ENCODE measurements around the gene FLG.

The FLG gene

GRCh38 chr1:152335399-152335798 is 10.4 kb upstream of the FLG start:
- H3K4me1 ChIP-seq (ENCODE audit: insufficient read depth, low read length), result no peaks in the 10 kb centered on the region
- no peaks in the 10 kb centered on the region for H3K9me3 ChIP-seq (ENCODE audit: insufficient read depth, low read length, severe bottlenecking)

GRCh38 chr1:152328801-152329391 is 3.9 kb upstream of the FLG start:
- H3K9me3 ChIP-seq (ENCODE audit: insufficient read depth, low read length, severe bottlenecking), result no peaks in the 10 kb centered on the region
- no peaks in the 10 kb centered on the region for H4K20me1 ChIP-seq (ENCODE audit: insufficient read depth, low read length)
- no peak overlapping the region for H3K4me3 ChIP-seq (ENCODE audit: low read depth in 1 of 2, low read length in 2 of 2)
- TF ChIP-seq EZH2 (IDR thresholded peaks at IDR 0.05; ENCODE audit: borderline replicate concordance, low read depth, low read length, severe bottlenecking) (no peak), CTCF (IDR thresholded peaks at IDR 0.05; ENCODE audit: borderline replicate concordance, extremely low read depth, low read length, poor library complexity, severe bottlenecking) (no peak)
- no peaks in the 10 kb centered on the region for H3K79me2 ChIP-seq (ENCODE audit: insufficient read depth, low read length)
- H3K27me3 ChIP-seq (ENCODE audit: insufficient read depth, low read length, poor library complexity), result peaks cover 14% of the 10 kb centered on the region
- H3K27ac ChIP-seq (ENCODE audit: low read length), result no peak overlapping the region
- DNase-seq (no peak), ATAC-seq (ENCODE audit: insufficient read depth, low read depth) (no peak)
- no peak overlapping the region for H2AFZ ChIP-seq (ENCODE audit: low read depth, low read length)
- no peaks in the 10 kb centered on the region for H3K4me1 ChIP-seq (ENCODE audit: insufficient read depth, low read length)
- H3K9ac ChIP-seq (ENCODE audit: low read depth, low read length), result no peak overlapping the region
- no peaks in the 10 kb centered on the region for H3K36me3 ChIP-seq (ENCODE audit: insufficient read depth, low read length)
- H3K4me2 ChIP-seq (ENCODE audit: insufficient read depth, low read length), result no peak overlapping the region

More at GRCh38 chr1:152335399-152335798, 10.4 kb upstream of the FLG start:
- Histone ChIP-seq H3K27me3 (ENCODE audit: insufficient read depth, low read length, poor library complexity) (peaks cover 19% of the 10 kb centered on the region), H3K36me3 (ENCODE audit: insufficient read depth, low read length) (no peaks in the 10 kb centered on the region), H3K4me2 (ENCODE audit: insufficient read depth, low read length) (no peak overlapping the region), H3K9ac (ENCODE audit: low read depth, low read length) (no peak overlapping the region), H3K4me3 (ENCODE audit: low read depth in 1 of 2, low read length in 2 of 2) (no peak overlapping the region), H3K79me2 (ENCODE audit: insufficient read depth, low read length) (no peaks in the 10 kb centered on the region), H2AFZ (ENCODE audit: low read depth, low read length) (no peak overlapping the region), H3K27ac (ENCODE audit: low read length) (no peak overlapping the region), H4K20me1 (ENCODE audit: insufficient read depth, low read length) (no peaks in the 10 kb centered on the region)
- no peak for TF ChIP-seq CTCF (IDR thresholded peaks at IDR 0.05; ENCODE audit: borderline replicate concordance, extremely low read depth, low read length, poor library complexity, severe bottlenecking)
- no peak for ATAC-seq (ENCODE audit: insufficient read depth, low read depth)
- no peak for DNase-seq

- DNase-seq (no peak), ATAC-seq (ENCODE audit: insufficient read depth, low read depth) (no peak)
- Histone ChIP-seq H3K79me2 (ENCODE audit: insufficient read depth, low read length) (no peaks in the 10 kb centered on the region), H2AFZ (ENCODE audit: low read depth, low read length) (no peak overlapping the region), H4K20me1 (ENCODE audit: insufficient read depth, low read length) (no peaks in the 10 kb centered on the region), H3K9ac (ENCODE audit: low read depth, low read length) (no peak overlapping the region), H3K4me1 (ENCODE audit: insufficient read depth, low read length) (no peaks in the 10 kb centered on the region), H3K4me2 (ENCODE audit: insufficient read depth, low read length) (no peak overlapping the region), H3K4me3 (ENCODE audit: low read depth in 1 of 2, low read length in 2 of 2) (no peak overlapping the region), H3K9me3 (ENCODE audit: insufficient read depth, low read length, severe bottlenecking) (no peaks in the 10 kb centered on the region), H3K36me3 (ENCODE audit: insufficient read depth, low read length) (no peaks in the 10 kb centered on the region), H3K27me3 (ENCODE audit: insufficient read depth, low read length, poor library complexity) (no peaks in the 10 kb centered on the region), H3K27ac (ENCODE audit: low read length) (no peak overlapping the region)
- no peak for TF ChIP-seq EZH2 (IDR thresholded peaks at IDR 0.05; ENCODE audit: borderline replicate concordance, low read depth, low read length, severe bottlenecking)
- TF ChIP-seq CTCF (IDR thresholded peaks at IDR 0.05; ENCODE audit: borderline replicate concordance, extremely low read depth, low read length, poor library complexity, severe bottlenecking), result no peak
Observed at GRCh38 chr1:152313970-152314369, 11.1 kb downstream of the FLG start.

Data from DND-41 (cell line).